Measurements from ENCODE around the gene DEFB108B.
"Not testable (repeated sequence)": the region's sequence is repeated elsewhere in the genome, so short reads cannot be mapped to it uniquely, and the experiment has no call there.

DNA sequence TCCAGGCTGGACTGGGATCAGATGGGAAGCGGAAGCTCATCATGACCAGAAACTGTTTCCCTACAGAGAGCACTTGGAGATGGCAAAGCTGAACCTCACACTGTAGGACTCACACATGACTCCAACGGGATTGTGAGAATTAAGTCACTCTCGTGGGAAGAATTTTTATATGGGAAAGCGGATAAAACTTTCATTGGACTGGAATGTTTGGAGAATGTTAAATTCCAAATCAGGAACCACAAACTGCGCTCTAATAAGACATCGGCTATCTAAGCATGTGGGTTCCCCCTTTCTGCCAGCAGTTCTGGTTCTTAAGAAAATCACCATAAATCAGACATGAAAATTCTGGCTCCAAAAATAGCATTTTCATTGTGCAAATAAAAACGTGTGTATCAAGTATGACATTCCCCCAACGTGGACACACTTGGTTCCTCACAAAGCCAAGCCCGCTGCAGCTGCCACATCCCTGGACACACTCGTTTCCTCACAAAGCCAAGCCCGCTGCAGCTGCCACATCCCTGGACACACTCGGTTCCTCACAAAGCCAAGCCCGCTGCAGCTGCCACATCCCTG lies 33.4 kb upstream of the DEFB108B start:
- TF ChIP-seq POLR2A (IDR thresholded peaks at IDR 0.05), result not testable (repeated sequence)
- TF ChIP-seq, protein P1, sequence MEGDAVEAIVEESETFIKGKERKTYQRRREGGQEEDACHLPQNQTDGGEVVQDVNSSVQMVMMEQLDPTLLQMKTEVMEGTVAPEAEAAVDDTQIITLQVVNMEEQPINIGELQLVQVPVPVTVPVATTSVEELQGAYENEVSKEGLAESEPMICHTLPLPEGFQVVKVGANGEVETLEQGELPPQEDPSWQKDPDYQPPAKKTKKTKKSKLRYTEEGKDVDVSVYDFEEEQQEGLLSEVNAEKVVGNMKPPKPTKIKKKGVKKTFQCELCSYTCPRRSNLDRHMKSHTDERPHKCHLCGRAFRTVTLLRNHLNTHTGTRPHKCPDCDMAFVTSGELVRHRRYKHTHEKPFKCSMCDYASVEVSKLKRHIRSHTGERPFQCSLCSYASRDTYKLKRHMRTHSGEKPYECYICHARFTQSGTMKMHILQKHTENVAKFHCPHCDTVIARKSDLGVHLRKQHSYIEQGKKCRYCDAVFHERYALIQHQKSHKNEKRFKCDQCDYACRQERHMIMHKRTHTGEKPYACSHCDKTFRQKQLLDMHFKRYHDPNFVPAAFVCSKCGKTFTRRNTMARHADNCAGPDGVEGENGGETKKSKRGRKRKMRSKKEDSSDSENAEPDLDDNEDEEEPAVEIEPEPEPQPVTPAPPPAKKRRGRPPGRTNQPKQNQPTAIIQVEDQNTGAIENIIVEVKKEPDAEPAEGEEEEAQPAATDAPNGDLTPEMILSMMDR (IDR thresholded peaks at IDR 0.05), result not testable (repeated sequence)
